Hepatocyte (in vitro differentiated cells): Measurements from ENCODE around the gene TMED5.

ENCODE experiments used
- EZH2phosphoT487 ChIP-seq: fragments of 200-600 bp; sonication (generic); IDR thresholded peaks from one replicate; pipeline ENCODE4 v1.6.1; 2018; ENCODE audit warnings: antibody characterized with exemption, mild to moderate bottlenecking, low read depth, moderate library complexity; ENCODE audit not compliant: unreplicated experiment, severe bottlenecking
- TF ChIP-seq, protein P1 (sequence below): fragments of 200-600 bp; sonication (generic); IDR thresholded peaks from 2 replicates; pipeline ENCODE4 v1.5.1; 2016; ENCODE audit warnings: antibody characterized with exemption, mild to moderate bottlenecking; ENCODE audit not compliant: poor library complexity

DNA sequence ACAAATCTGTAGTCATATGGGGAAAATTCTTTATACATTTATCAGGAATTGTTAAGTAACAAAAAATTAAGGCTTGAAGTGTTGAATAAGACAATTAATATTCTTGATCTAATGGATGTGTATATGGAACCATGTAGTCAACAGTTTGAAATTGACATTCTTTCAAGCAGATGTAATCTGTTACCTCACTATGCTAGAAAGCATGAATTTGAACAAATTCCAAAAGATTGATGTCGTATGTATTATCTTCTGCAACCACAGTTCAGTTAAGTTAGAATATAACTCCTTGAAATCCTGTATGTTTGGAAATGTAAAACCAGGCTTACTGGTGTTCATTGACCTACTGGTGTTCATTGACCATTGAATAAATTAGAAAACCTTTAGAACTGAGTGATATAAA is 16.4 kb upstream of the TMED5 start:
- TF ChIP-seq, protein P1, sequence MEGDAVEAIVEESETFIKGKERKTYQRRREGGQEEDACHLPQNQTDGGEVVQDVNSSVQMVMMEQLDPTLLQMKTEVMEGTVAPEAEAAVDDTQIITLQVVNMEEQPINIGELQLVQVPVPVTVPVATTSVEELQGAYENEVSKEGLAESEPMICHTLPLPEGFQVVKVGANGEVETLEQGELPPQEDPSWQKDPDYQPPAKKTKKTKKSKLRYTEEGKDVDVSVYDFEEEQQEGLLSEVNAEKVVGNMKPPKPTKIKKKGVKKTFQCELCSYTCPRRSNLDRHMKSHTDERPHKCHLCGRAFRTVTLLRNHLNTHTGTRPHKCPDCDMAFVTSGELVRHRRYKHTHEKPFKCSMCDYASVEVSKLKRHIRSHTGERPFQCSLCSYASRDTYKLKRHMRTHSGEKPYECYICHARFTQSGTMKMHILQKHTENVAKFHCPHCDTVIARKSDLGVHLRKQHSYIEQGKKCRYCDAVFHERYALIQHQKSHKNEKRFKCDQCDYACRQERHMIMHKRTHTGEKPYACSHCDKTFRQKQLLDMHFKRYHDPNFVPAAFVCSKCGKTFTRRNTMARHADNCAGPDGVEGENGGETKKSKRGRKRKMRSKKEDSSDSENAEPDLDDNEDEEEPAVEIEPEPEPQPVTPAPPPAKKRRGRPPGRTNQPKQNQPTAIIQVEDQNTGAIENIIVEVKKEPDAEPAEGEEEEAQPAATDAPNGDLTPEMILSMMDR, result no peak
- TF ChIP-seq EZH2phosphoT487, result no peak
